GM18505 (cell line): ENCODE measurements around the gene TAS1R3.

Experiments used
- ATAC-seq: cut with Tn5 transposase; IDR thresholded peaks from one replicate; pipeline ENCODE4 v1.9.1; 2021; ENCODE audit not compliant: unreplicated experiment
- POLR2A ChIP-seq: IDR thresholded peaks from 4 replicates; pipeline ENCODE4 v1.6.1; 2011; ENCODE audit warnings: borderline replicate concordance; ENCODE audit not compliant: insufficient read depth, insufficient read length; ENCODE audit errors: extremely low read depth

Gene TAS1R3

GRCh38 chr1:1300352-1300739 lies 30.7 kb upstream of the TAS1R3 start:
- TF ChIP-seq POLR2A = no peak
- no peak for ATAC-seq

DNA sequence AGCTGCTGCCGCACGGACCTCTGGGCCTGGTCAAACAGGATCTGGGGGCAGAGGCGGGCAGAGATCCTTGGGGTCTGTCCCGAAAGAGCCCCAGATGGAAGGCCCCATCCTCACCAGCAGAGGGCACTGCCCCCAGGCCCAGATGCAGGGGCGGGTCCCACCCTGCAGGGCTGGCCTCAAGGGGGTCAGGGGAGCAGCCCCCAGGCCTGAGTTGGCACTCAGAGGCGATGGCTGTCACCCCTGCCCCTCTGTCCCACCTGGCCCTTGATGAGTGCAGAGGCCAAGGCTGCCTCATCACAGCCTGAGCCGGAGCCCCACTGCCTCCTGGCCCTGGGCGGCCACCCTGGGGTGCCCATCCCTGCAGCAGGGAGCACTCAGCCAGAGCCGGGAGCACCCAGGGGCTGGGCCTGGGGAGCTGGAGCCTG lies 29.1 kb upstream of the TAS1R3 start:
- no peak for ATAC-seq
- TF ChIP-seq POLR2A = no peak

DNA sequence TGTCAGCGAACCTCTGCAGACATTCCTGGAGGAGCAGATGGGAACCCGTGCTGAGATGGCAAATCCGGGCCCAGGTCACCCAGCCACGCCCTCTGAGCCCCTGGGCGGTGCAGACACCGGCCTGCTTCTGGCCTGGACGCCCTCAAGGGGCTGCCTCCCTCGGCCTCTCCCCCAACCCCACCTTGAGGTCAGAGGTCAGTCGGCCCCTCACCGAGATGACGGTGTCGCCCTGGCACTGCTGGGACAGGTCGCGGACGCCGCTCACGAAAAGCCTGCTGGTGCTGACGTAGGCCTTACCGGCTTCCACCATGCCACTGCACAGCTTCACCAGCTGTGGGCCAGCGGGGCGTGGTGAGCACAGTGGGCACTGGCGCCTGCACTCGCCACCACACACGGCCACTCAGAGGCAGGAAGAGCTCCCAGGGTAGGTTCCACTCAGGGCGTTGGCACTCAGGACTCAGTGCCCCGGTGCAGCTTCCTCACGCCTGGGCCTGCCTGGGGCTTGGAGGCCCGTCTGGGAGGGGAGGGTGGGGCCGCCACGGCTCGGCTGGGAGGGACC lies 28.1 kb upstream of the TAS1R3 start:
- ATAC-seq = no peak

GRCh38 chr1:1303736-1304135 lies 27.3 kb upstream of the TAS1R3 start:
- no peak for ATAC-seq
- no peak for TF ChIP-seq POLR2A

More for the DNA sequence above, 28.1 kb upstream of the TAS1R3 start:
- no peak for TF ChIP-seq POLR2A

GRCh38 chr1:1304331-1305299 lies 26.5 kb upstream of the TAS1R3 start:
- no peak for ATAC-seq
- no peak for TF ChIP-seq POLR2A

- ATAC-seq = no peak
- no peak for TF ChIP-seq POLR2A
These were observed 25.6 kb upstream of the TAS1R3 start for GRCh38 chr1:1305300-1306069.

DNA sequence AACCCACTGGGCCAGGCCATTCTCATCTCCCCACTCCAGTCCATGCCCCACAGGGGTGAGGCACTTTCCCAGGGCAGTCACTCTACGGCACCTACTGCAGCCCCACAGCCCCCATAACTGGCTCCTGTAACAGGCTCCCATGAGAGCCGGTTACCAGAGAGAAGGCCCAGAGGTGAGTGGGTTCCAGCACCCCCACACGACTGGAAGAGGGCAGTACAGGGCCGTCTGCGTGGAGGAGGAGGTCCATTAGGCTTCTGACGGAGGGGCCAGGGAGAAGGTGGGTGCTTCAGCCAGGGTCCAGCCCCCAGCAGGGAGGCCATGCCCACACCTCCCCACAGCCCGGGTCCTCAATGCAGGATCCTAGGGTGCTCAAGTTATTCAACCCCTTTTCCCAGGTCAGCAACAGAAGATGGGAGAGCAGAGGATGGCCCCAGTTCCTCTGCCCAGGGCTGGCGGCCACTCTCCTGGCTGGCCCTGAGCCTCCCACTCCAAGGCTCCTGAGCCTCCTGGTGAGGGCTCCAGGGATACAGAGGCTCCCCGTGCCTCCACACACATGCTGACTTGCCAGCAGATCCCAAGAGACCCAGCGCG lies 24.9 kb upstream of the TAS1R3 start:
- TF ChIP-seq POLR2A = no peak

DNA sequence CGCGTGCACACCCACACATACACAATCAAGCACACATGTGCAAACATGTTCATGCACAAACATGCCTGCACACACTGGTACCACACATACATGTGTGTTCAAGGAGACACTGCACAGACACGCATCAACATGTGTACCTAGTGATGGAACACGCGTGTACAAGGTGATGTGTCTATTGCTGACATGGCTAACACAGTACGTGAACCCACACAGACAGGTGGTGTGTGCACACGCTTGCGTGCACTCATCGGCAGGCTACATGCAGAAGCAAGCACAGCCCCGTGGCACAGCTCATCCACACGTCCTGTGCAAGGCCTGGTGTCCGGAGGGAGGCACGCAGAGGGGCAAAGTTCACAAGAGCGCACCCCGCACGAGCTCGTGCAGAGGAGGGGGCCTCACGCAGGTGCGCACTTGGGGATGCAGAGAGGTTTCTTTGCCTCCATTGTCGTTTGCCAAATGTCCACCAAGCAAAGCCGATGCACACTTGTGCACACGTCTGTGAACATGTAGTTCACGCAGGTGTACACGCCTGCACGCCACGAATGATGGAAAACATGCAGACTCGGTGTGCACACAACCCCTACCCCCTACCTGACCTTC lies 24.3 kb upstream of the TAS1R3 start:
- no peak for TF ChIP-seq POLR2A
- no peak for ATAC-seq

More for the DNA sequence above, 24.9 kb upstream of the TAS1R3 start:
- ATAC-seq = no peak

- TF ChIP-seq POLR2A = no peak
These were observed 23.7 kb upstream of the TAS1R3 start for GRCh38 chr1:1307261-1307922.

DNA sequence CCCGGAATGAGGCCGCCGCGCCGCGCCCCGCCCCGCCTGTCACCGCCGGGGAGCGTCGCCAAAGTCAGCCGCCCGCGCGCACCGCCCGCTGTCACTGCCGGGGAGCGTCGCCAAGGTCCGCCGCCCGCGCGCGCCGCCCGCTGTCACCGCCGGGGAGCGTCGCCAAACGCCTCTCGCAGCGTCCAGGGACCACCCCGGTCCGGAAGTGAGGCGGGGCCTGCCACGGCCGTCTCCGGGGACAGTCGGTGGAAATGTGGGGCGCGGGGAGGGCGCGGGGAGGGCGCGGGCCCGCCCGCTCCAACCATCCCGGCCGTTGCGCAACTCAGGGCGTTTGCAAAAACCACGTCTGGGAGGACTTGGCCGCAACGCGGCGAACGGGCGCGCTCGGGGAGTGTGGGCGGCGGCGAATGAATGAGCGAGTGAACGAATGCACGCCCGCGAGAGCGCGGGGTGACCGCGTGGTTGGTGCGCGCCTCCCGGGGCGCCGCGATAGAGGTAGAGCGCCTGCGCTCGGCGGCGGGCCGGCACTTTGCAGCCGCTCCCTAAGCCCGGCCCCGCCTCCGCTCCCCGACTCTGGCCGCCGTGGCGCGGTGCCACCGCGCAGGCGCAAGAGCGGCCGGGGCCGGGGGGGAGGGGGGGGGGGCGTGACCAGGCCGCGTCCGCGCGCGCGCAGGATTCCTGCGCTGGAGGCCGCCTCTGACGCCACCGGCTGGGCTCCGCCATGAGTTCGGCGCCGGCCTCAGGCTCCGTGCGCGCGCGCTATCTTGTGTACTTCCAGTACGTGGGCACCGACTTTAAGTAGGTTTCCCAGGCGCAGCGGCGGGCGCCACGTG lies 22.9 kb upstream of the TAS1R3 start, which contains the start of the genes ACAP3 and PUSL1:
ACAP3 (minus strand) TSS at position 8 of the 833 bp plus-strand sequence. CDS start 115 bp downstream, outside the sequence.
PUSL1 (plus strand) TSS at position 675 of the 833 bp plus-strand sequence; CDS start at position 722, 47 bp downstream.
- peak; percentile 52 for ATAC-seq
- peak; percentile 59 for TF ChIP-seq POLR2A

More at GRCh38 chr1:1307261-1307922, 23.7 kb upstream of the TAS1R3 start:
- peak; percentile 2 for ATAC-seq

GRCh38 chr1:1308756-1309250 lies 22.3 kb upstream of the TAS1R3 start:
- peak; percentile 1 for ATAC-seq
- TF ChIP-seq POLR2A = no peak
